Mammary epithelial cell (primary cell): ENCODE results near the gene TMA7B.

ENCODE experiments used
- CTCF ChIP-seq, 2 donors: IDR thresholded peaks in 1 of 2; conservative IDR thresholded peaks in 1 of 2; 2 replicates each; pipeline ENCODE4 v1.5.1; 2011 to 2012; ENCODE audit warnings: inconsistent platforms in 2 of 2, low read length in 2 of 2, mild to moderate bottlenecking in 2 of 2, control low read depth in 1 of 2, low read depth in 1 of 2; ENCODE audit not compliant: insufficient read depth in 1 of 2; ENCODE audit errors: extremely low read depth in 1 of 2
- EZH2 ChIP-seq: IDR thresholded peaks from 2 replicates; pipeline ENCODE4 v1.6.1; 2012; ENCODE audit warnings: low read length, inconsistent platforms, borderline replicate concordance

GRCh38 chr22:39936523-39937145 is 23.6 kb upstream of the TMA7B start:
- TF ChIP-seq CTCF (conservative IDR thresholded peaks at IDR 0.05 in 1 of 2, IDR thresholded peaks at IDR 0.05 in 1 of 2; ENCODE audit: extremely low read depth in 1 of 2, insufficient read depth in 1 of 2, low read depth in 1 of 2, low read length in 2 of 2) = no peak
- TF ChIP-seq EZH2 = no peak
